Esophagus squamous epithelium (tissue), 4 donors: ENCODE data around the gene DNM2.

Source experiments
- CTCF ChIP-seq, 6 experiments: fragments of 450-650 bp in 4 of 6; fragments of 200-600 bp in 2 of 6; sonication (generic) in 2 of 6; IDR thresholded peaks; one replicate each; pipeline ENCODE4 v1.5.1; 2016 to 2019; ENCODE audit warnings: antibody characterized with exemption in 6 of 6, mild to moderate bottlenecking in 4 of 6, moderate library complexity in 4 of 6
- POLR2A ChIP-seq, 4 donors: fragments of 450-650 bp; IDR thresholded peaks; one replicate each; pipeline ENCODE4 v1.6.1; 2017; ENCODE audit warnings: antibody characterized with exemption in 4 of 4, mild to moderate bottlenecking in 4 of 4, moderate library complexity in 3 of 4

GRCh38 chr19:10735741-10736140 lies 17.9 kb downstream of the DNM2 start:
- TF ChIP-seq POLR2A (IDR thresholded peaks at IDR 0.05): no peak
- no peak for TF ChIP-seq CTCF (IDR thresholded peaks at IDR 0.05)
